ENCODE results near the gene KSR1.
"Not testable (repeated sequence)": the region's sequence is repeated elsewhere in the genome, so short reads cannot be mapped to it uniquely, and the experiment has no call there.

Gene KSR1

DNA sequence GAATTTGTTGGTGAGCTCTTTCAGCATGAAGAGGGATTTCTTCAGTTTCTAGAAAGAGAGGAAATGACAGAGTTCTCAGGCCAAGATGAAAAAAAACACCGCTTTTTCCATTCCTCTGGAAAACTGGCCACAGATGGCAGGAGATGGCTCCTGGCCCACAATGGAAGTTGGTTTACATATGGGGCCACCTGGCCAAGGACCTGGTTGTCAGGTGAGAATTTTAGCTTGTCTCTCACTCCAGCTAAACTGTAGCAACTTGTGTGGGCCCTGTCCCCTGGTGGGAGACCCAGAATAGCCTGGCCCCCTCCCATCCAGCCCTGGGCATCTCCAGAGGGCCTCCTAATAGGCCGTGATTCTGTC is 208.3 kb downstream of the KSR1 start:
- H3K9ac ChIP-seq (ENCODE audit: low read length): no peak overlapping the region

DNA sequence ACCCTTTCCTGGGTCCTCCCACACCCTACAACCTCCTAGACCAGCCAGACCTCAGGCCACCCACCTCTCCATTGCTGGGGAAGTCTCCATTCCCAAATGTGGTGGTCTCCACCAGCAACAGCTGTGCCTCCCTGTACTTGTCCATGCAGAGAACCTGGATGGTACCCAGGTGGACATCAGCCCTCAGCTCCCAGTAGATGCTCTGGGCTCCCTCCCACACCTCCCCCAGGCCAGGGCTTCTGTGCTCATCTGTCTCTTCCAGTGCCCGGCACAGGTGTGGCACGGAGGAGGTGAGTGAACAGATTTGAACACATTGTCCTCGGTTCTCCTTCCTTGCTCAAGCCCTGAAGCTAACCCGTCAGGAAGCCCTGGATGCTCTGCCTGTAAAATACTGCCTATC is 209.3 kb downstream of the KSR1 start:
- Histone ChIP-seq H3K9me3 (ENCODE audit: insufficient read depth, low read length) (no peaks in the 10 kb centered on the region), H3K4me1 (ENCODE audit: low read length) (no peaks in the 10 kb centered on the region), H3K79me2 (ENCODE audit: low read length) (no peaks in the 10 kb centered on the region), H4K20me1 (ENCODE audit: insufficient read depth, low read length) (no peaks in the 10 kb centered on the region), H3K4me2 (ENCODE audit: low read length) (no peak overlapping the region), H3K36me3 (replicated peaks; ENCODE audit: low read depth, low read length) (no peaks in the 10 kb centered on the region), H3K4me3 (ENCODE audit: low read length) (no peak overlapping the region), H3K27me3 (ENCODE audit: low read depth, low read length) (0 out of 2 replicates have a peak, but pooled peaks cover 4% of the 10 kb centered on the region), H3K9ac (ENCODE audit: low read length) (no peak overlapping the region), H2AFZ (ENCODE audit: low read depth, low read length) (no peak overlapping the region), H3K27ac (ENCODE audit: low read length) (no peak overlapping the region)
- TF ChIP-seq EZH2phosphoT487 (IDR thresholded peaks at IDR 0.05; ENCODE audit: low read depth): no peak
- TF ChIP-seq, protein P1, sequence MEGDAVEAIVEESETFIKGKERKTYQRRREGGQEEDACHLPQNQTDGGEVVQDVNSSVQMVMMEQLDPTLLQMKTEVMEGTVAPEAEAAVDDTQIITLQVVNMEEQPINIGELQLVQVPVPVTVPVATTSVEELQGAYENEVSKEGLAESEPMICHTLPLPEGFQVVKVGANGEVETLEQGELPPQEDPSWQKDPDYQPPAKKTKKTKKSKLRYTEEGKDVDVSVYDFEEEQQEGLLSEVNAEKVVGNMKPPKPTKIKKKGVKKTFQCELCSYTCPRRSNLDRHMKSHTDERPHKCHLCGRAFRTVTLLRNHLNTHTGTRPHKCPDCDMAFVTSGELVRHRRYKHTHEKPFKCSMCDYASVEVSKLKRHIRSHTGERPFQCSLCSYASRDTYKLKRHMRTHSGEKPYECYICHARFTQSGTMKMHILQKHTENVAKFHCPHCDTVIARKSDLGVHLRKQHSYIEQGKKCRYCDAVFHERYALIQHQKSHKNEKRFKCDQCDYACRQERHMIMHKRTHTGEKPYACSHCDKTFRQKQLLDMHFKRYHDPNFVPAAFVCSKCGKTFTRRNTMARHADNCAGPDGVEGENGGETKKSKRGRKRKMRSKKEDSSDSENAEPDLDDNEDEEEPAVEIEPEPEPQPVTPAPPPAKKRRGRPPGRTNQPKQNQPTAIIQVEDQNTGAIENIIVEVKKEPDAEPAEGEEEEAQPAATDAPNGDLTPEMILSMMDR (IDR thresholded peaks at IDR 0.05; ENCODE audit: low read depth, low read length): no peak

More for the DNA sequence above, 208.3 kb downstream of the KSR1 start:
- no peaks in the 10 kb centered on the region for H3K36me3 ChIP-seq (replicated peaks; ENCODE audit: low read depth, low read length)
- H2AFZ ChIP-seq (ENCODE audit: low read depth, low read length): no peak overlapping the region
- H3K27ac ChIP-seq (ENCODE audit: low read length): no peak overlapping the region
- no peak overlapping the region for H3K4me3 ChIP-seq (ENCODE audit: low read length)
- H3K4me2 ChIP-seq (ENCODE audit: low read length): no peak overlapping the region
- no peaks in the 10 kb centered on the region for H3K4me1 ChIP-seq (ENCODE audit: low read length)
- H3K79me2 ChIP-seq (ENCODE audit: low read length): no peaks in the 10 kb centered on the region
- TF ChIP-seq EZH2phosphoT487 (IDR thresholded peaks at IDR 0.05; ENCODE audit: low read depth): no peak
- TF ChIP-seq, protein P1 (IDR thresholded peaks at IDR 0.05; ENCODE audit: low read depth, low read length): no peak
- 0 out of 2 replicates have a peak, but pooled peaks cover 4% of the 10 kb centered on the region for H3K27me3 ChIP-seq (ENCODE audit: low read depth, low read length)
- no peaks in the 10 kb centered on the region for H4K20me1 ChIP-seq (ENCODE audit: insufficient read depth, low read length)
- H3K9me3 ChIP-seq (ENCODE audit: insufficient read depth, low read length): no peaks in the 10 kb centered on the region

DNA sequence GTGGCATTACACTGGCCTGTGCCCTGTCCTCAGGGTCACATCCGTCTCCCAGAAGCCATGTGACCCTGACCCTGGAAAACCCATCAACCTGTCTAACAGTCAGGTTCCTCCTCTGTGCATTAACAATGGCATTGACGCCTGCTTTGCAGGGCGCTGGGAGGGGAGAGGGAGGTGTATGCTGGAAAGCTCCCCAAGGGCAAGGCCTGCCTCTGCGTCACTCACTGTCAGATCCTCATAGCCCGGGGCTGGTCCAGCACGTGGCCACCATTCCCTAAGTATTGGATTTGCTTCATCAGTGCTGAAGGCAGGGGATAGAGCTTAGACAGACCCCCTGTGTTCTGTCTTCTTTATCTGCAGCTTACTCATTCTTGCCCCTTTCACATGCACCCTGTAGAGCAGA is 210.0 kb downstream of the KSR1 start:
- H3K4me3 ChIP-seq (ENCODE audit: low read length); H3K9me3 ChIP-seq (ENCODE audit: insufficient read depth, low read length); H2AFZ ChIP-seq (ENCODE audit: low read depth, low read length); H3K27ac ChIP-seq (ENCODE audit: low read length); H4K20me1 ChIP-seq (ENCODE audit: insufficient read depth, low read length); H3K36me3 ChIP-seq (replicated peaks; ENCODE audit: low read depth, low read length); H3K79me2 ChIP-seq (ENCODE audit: low read length); H3K27me3 ChIP-seq (ENCODE audit: low read depth, low read length); H3K4me1 ChIP-seq (ENCODE audit: low read length); H3K9ac ChIP-seq (ENCODE audit: low read length); H3K4me2 ChIP-seq (ENCODE audit: low read length): not testable (repeated sequence)

DNA sequence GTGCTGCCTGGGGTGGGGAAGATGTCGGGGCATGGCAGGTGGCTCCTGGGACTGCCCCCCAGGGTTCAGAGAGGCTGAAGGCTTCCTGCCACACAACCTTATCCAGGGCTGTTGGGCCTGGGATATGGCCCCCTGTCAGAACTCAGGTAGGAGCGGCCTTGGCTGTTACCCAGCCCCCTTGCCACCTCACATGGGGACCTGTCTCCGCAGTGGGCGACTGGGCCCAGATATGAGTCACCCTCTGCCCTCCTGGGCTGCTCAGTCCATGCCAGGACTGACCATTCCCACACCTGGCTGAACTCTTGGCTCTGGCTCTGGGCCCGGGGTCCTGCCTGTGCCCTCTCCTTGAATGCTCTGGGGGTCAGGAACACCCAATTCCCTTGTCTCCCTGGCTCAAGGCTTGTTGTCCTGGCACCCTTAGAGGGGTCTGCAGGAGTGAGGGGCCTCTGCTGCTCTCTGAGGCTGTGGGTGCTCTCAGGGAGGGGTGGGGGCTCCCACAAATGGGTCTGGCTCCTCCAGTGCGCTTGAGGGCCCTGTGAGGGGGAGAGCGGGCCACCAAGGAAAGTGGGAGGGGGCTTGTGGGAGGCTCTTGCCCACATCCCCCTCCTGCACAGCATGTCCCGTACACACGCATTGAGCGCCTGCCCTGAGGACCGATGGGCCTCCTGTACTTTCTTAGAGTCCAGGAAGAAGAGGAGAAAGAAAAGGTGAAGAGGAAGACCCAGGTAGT is 210.7 kb downstream of the KSR1 start:
- H3K4me2 ChIP-seq (ENCODE audit: low read length): no peak overlapping the region
- H3K9me3 ChIP-seq (ENCODE audit: insufficient read depth, low read length): no peaks in the 10 kb centered on the region
- no peaks in the 10 kb centered on the region for H3K79me2 ChIP-seq (ENCODE audit: low read length)
- H4K20me1 ChIP-seq (ENCODE audit: insufficient read depth, low read length): no peaks in the 10 kb centered on the region
- TF ChIP-seq EZH2phosphoT487 (IDR thresholded peaks at IDR 0.05; ENCODE audit: low read depth): no peak
- TF ChIP-seq, protein P1 (IDR thresholded peaks at IDR 0.05; ENCODE audit: low read depth, low read length): no peak
- H3K27me3 ChIP-seq (ENCODE audit: low read depth, low read length): no peaks in the 10 kb centered on the region
- H3K36me3 ChIP-seq (replicated peaks; ENCODE audit: low read depth, low read length): no peaks in the 10 kb centered on the region
- no peak overlapping the region for H3K4me3 ChIP-seq (ENCODE audit: low read length)
- H3K9ac ChIP-seq (ENCODE audit: low read length): no peak overlapping the region
- H3K27ac ChIP-seq (ENCODE audit: low read length): no peak overlapping the region
- H2AFZ ChIP-seq (ENCODE audit: low read depth, low read length): no peak overlapping the region
- no peaks in the 10 kb centered on the region for H3K4me1 ChIP-seq (ENCODE audit: low read length)

Measured in OCI-LY3 (cell line).